ELF-1 (cell line): ENCODE measurements around the gene C1QB.
"Not testable (repeated sequence)": the region's sequence is repeated elsewhere in the genome, so short reads cannot be mapped to it uniquely, and the experiment has no call there.

ENCODE experiments used
- DNase-seq: peaks from one replicate; pipeline ENCODE4 v3.0.0-alpha.2; 2016; ENCODE audit warnings: low read depth, low spot score

C1QB gene

DNA sequence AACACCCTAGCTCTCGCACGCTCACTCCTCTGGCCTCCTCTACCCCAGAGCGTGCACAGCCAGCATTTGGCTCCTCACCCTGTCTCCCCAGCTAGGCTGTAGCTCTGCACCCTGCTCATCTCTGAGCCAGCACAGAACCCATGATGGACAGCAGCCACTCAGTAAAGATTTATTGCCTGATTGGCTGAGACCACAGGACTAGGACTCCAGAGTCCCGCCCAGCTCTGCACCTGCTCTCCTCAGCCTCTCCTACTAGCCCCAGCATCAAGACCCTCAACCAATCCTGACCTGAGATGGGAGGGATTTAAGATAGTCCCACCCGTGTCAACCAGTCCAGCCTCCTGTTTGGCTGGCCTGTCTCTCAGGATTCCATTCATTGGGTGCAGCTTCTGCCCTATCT lies 9.3 kb downstream of the C1QB start:
- peak; percentile 86 for DNase-seq

DNA sequence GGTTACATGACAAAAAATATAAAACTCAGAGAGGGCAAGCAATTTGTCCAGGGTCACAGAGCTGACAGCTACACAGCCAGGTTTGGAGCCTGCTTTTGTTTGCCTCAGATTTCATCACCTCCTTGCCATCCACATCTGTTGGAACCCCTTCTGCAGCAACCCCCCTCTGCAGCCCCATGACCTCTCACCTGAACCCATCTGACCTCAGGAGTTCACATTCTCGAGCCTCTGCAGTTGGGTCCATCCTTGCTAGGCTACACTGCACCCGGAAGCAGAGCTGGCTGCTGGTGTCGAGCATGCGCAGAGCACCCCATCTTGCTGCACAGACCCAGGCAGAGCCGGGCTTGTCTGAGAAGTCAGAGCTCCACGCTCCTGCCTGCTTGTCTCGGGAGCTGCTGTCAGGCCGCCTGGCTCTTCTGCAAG lies 10.0 kb downstream of the C1QB start:
- DNase-seq = no peak

DNA sequence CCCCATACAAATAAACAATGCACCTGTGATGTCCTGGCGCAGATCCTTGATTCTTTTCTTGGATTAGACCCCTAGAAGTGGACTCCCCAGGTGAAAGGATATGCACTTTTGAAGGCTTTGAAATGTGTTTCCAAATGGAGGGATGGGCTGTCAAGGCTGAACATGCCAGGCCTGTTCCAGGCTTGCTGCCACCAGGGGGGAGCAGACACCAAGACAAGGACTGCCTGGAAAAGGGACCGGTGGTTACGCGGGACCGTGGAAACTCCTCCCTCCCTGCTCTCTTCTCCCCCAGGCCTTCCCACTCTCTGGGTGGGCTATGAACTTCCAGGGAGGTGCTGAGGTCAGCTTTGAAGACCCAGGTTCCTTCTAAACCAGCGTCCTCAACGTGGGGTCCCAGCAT lies 12.7 kb downstream of the C1QB start:
- peak; percentile 50 for DNase-seq

DNA sequence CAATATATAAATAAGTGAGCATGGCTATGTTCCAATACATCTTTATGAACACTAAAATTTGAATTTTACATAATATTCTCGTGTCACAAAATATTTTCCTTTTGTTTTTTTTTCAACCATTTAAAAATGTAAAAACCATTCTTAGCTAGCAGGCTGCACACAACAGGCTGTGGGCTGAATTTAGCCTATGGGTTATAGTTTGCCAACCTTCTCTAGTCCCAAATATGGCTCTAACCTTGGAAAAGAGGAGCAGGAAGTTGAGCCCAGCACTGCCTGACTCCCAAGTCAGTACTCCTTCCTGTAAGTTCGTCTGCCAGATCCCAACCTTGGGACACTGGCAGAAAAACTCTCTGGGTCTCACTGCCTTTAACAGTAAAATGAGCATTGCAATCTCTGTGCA lies 13.4 kb downstream of the C1QB start:
- DNase-seq = no peak

DNA sequence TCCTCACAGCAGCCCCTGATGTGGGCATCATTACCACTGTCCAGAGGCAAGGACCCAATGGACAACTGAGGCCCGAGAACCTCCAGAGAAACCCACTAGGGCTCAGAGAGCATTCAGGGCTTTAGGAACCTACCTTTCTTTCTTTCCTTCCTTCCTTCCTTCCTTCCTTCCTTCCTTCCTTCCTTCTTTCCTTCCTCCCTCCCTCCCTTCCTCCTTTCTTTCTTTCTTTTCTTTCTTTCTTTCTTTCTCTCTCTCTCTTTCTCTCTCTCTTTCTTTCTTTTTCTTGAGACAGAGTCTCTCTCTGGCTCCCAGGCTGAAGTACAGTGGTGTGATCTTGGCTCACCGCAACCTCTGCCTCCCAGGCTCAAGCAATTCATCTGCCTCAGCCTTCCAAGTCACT lies 15.8 kb downstream of the C1QB start:
- DNase-seq = not testable (repeated sequence)

DNA sequence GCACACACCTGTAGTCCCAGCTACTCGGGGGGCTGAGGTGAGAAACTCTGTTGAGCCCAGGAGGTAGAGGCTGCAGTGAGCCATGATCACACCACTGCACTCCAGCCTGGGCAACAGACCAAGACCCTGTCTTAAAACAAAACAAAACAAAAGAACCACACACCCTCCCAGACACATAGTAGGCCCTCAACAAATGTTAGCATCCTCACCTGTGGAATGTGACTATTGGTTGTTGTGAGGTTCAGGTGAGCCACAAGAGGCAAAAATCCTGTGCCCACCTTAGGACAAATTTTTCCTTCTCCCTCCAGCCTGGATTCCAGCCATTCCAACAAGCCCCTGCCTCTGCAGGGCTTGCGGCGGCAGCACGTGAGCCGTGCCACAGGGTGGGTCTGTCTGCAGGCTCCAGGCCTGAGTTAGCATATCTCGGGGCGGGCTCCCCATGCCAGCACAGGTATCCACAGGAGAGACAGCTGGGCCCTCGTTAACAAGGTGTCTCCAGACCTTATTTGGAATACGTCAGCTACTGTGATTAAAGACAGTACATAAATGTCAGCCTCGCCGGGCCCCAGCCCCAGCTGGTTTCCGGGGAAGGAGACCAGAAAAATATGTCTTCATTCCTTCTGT lies 17.4 kb downstream of the C1QB start:
- peak; percentile 32 for DNase-seq

DNA sequence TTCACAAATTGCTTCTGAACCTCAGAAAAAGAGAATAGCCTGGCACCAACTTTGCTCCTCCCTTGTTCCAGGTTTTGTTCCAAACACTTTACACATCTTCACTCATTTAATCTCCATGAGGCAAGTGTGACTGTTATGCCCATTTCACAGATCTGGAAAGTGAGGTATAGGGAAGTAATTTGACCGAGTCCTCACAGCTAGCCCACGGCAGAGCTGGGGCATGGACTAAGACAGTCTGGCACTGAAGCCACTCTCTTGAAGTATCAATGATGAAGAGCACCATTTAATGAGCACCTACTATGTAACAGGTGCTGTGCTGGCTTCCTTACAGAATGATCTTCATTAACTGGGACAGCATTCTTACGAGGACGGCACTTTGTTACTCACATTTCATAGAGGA lies 19.0 kb downstream of the C1QB start:
- DNase-seq = no peak

DNA sequence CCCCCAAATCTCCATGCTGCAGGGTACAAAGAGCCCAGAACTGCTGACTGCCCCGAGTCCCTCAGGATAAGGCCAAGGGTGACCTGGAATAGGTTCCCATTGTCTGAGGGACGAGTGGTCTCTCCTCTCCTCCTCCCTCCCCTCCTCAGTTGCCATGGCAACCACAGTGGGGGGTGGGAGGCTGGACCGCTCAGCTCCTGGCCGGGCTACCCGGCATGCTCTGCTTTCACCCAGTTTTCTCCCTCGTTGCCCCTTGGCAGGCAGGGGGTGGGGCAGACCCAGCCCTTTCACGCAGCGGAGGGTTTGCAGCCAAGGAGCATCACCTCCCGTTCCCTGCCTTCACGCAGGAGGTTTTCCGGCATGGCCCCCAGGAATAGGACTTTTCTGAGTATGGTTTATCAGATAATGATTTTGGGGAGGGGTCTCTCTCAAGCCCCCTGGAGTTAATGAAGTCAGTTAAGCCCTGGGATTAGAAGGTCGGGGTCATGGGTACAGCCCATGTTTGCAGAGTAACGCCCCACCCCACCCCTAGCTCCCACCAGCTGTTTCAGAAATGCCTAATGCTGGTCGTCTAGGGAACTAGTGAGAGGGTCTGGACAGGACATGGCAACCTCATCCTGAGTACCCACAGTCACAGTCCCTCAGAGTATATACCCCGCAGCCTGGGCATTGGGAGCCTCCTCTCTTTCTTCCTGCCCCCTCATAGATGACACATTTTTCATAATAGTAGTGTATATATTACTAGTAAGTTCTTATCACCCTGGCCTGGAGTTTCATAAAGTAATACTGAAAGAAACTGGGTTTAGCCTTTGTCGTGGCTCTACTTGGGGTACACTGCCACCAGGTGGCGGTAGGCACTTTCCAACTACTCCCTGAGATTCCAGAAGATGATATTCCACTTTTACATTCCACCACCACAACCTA lies 20.7 kb downstream of the C1QB start:
- peak; percentile 53 for DNase-seq

DNA sequence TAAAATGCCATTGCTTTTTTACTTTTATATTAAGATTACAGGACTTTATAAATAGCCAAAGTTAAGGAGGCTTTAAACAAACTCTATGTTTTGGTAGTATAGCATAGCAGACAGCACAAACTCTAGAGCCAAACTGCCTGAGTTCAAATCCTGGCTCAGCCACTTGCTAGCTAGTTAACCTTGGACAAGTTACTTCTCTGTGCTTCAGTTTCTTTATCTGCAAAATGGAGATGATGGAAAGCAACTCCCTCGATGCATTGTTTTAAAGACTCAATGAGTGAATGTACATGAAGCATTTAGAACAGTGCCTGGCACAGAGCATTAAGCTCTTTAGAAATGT lies 21.3 kb downstream of the C1QB start:
- no peak for DNase-seq

DNA sequence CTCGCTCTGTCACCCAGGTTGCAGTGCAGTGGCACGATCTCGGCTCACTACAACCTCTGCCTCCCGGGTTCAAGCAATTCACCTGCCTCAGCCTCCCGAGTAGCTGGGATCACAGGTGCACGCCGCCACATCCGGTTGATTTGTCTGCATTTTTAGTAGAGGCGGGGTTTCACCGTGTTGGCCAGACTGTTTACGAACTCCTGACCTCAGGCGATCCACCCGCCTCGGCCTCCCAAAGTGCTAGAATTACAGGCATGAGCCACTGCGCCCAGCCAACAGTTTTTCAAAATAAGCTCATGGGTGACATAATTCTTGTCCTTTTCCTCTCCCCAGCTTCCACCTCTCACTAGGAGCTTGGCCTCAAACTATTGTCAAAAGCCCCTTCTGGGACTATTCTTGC lies 23.1 kb downstream of the C1QB start:
- not testable (repeated sequence) for DNase-seq

DNA sequence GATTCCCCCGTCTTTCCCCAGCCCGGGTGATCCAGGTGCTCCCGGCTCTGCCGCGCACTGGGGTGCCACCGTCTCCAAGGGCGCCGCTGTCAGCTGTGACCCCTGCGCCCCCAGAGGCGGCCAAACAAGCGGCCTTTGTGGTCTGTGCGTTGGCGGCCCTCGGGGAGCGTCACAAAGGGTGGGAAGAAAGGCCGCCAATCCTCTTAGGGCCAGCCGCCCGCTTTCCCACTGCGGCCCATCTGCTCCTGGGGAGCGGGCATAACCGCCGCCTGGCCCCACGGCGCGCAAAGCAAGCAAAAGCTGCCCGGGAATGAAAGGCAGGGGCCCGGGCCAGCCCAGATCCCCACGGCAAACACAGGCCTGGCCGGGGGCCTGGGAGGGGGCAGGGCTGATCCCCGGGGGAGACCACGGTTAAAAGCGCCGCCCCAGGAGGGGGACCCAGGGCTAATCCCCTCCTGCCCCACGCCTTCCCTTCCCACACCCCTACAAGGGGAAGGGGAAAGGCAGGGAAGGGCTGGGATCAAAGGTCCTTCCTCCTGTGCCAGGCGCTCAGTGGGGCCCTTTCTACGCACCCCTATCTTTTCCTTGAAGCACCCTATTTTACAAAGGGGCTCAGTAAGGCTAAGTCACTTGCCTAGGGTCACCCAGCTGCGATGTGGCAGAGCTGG lies 24.0 kb downstream of the C1QB start:
- DNase-seq = no peak

DNA sequence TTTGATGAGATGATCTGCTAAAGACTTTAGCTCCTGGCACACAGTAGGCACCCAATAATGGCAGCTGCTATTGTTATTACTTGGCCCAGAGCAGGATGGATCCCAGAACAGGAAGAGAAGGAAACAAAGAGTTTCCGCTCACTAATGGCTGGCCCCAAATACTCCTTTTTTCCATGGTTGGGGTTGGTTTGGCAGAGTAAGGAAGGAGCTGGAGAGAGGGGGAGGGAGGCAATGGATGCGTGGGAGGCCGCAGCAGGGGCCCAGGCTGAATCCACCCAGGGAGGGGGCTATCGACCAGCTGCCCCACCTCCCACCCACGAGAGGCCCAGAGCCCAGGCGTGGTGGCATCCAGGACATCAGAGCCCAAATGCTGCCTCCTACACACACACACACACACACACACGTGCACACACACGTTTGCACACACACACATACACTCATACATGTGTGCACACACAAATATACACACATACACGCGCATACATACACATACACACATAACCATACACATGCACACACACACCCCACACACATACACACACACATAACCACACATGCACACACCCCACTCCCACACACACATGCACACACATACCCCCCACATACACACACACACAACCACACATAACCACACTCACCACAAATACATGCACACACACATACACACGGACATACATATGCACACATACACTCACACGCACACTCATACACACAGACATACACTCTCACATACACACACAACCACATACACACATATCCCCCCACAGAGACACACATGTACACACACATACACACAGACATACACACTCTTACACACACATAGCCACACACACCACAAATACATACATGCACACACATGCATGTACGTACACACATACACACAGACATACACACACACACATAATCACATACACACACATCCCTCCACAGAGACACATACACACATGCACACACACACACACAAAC lies 25.2 kb downstream of the C1QB start:
- DNase-seq = no peak

DNA sequence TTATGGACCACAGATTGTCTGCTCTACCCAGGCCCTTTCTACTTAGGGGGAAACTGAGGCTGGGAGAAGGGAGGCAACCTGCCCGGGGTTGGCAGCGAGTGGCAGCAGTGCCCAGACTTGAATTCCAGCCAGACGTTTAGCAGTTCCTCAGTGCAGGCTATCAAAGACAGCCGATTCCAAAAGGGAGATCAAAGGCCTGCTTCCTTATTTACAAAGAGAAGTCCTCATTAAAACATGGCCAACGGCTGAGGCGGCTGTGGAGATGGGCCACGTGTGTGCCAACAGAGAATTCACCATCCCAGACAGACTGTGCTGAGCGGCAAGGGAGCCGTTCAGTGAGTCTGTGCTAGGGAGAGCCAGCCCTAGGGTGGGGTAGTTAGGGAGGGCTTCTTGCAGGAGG lies 27.7 kb downstream of the C1QB start:
- DNase-seq = no peak

DNA sequence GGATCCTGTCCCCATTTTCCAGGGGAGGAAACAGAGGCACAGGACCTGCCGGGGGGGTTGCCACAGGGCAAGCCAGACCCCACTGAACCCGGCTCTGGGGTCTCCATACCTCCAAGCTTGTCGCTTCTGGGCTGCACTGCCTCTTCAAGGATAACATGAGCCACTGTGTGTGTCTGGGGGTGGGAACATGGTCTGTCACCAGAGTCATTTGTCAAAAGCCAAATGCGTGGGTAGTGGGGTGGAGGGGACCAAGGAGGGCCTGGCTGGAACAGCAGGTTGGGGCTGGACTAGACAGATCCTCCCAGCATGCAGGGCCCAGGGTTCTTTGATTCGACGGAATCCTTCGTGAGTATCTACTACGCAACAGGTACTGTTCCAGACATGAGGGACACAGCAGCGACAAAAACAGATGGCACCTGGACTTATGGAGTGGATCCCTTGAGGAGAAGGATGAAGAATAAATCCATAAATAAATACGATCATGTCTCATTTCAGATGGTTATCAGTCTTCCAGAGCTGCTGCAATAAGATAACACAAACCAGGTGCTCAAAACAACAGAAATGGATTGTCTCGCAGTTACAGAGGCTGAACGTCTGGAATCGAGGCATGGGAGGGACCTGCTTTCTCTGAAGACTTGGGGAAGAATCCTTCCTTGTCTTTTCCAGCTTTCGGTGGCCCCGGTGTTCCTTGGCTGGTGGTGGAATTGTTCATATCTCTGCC lies 28.7 kb downstream of the C1QB start:
- DNase-seq = no peak

DNA sequence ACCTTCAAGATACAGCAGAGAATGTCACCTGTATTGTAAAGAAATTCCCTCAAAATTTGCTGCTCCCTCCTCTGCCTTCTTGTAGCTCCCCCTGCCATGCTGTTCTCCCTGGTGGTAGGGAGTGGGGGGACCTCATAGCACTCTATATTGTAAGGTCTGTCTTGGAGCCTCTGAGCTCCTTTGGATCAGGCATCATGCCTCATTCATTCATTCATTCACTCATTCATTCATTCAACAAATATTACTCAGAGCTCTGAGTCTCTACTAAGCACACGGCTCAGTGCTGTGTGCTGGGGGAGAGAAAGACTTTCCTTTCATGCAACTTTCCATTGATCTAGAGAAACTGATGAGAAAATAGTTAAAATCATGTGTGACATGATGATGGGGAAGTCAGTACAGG lies 30.5 kb downstream of the C1QB start:
- no peak for DNase-seq

DNA sequence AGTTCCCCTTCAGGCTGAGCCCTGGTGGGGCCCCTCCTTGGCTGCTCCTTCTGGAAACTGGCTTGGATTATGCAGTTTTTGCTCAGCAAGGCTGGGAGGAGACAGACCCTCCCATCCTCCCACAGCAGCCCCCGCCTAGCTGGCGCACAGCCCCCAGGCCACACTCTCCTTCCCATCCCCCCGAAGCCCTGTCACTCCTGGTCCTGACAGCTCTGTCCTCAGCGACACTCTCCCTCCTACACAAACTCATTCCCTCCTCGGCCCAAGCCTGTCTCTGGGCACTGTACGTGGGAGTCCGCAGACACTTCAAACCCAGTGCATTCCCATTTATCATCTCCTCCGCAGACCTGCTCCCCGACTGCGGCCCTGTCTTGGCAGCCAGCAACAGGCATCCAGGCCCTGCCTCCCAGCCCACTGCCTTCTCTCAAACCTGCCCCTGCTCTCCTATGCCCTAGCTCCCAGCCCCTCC lies 32.6 kb downstream of the C1QB start:
- peak; percentile 58 for DNase-seq

DNA sequence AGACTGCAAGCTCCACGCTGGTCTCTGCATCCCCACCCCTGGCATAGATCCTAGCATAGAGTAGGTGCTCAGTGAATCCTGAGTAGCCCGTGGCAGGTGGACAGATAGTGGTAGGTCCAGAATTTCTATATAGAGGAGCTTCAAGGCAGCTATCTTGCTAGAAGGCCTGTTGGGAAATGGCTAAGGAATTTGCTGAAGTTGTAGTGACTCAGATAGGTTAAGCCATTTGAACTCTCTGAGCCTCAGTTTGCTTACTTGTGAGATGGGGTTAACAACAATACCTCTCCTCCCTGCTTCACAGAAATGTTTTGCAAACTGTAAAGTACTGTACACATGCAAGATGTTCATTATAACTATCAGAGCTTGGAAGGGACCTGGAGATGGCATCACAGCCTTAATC lies 34.2 kb downstream of the C1QB start:
- DNase-seq = no peak

DNA sequence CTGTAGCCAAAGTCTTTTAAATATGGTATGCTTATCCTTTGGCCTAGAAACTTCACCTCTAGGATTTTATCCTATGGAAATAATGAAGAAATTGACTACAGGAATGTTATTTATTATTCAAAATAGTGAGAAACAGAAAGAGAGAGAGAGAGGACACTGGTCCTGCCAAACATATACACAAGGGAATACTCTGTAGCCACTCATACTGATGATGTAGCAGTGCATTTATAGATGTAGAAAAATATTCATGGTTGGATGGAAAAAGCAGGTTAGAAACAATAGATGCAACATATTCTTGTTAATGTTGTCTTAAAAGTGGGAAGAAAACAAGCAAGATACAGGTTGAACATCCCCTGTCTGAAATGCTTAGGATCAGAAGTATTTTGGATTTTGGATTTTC lies 35.4 kb downstream of the C1QB start:
- DNase-seq = no peak

DNA sequence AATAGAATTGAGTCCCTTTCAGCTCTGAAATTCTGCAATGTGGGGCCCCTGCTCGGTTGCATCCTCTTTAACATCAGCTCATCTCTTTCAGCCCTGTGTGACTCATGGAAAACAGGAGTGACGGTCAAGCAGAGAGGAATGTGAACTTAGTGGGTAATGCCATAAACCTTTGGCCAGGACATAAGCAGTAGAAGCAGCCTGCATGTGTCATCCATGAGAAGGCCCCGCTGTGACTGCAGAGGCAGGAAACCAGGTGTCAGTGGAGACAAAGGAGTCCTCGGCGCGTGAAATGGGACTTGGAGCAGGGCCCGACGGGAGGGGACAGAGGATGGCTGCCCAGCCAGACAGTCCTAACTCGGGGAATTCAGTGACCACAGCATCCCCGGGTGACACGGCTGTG lies 36.5 kb downstream of the C1QB start:
- DNase-seq = peak; percentile 32

DNA sequence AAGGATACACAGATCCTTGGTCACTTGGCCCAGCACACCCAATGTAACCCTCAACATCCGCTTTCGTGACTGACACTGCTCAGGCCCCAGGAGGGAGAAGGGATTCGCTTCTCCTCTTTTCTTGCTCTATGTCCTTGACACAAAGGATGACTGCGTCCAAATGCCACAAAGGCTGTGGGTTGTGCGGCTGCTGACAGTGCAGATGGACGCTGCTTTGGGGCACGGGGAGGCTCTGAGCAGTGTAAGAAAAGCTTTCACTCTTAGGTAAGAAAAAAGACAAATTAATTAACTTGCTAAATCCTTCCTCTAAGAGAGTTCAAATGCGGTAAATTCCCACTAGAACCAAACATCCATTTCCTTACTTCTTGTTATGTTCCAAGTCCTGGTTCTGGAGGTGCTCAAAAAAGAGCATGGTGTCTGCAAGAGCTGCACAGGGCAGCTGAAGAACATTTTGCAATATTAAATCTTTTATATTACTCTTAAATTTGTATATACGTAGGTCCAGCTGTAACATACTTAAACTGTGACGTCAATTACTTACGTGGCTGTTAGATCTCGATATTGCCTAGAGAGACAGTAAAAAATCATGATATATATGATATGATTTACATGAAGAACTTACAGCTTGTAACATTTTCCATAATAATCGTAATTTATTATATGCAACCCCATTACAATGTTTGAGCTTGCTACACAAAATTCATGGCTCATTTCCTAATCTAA lies 38.2 kb downstream of the C1QB start:
- no peak for DNase-seq
